GM23248 (cell line): ENCODE measurements around the gene NT5C. TPM values are rescaled to one million over a fixed set of nuclear protein-coding genes. Genes with fewer than 3 reads are reported as not detected.

Experiments used
- DNase-seq: peaks from one replicate; pipeline ENCODE4 v3.0.0-alpha.2; 2015
- H2AFZ ChIP-seq: fragments of 200-600 bp; sonication (generic); 2 replicates; pipeline ENCODE4 v1.6.1; 2016; ENCODE audit warnings: antibody characterized with exemption
- H3F3A ChIP-seq: fragments of 200-600 bp; sonication (generic); 2 replicates; pipeline ENCODE4 v1.6.1; 2016; ENCODE audit warnings: mild to moderate bottlenecking, antibody characterized with exemption, mixed run types; ENCODE audit not compliant: insufficient read depth
- H3K27ac ChIP-seq: fragments of 200-600 bp; sonication (generic); 2 replicates; pipeline ENCODE4 v1.5.1; 2016; ENCODE audit warnings: mild to moderate bottlenecking
- H3K27me3 ChIP-seq: fragments of 200-600 bp; sonication (generic); replicated peaks from 2 replicates; pipeline ENCODE4 v1.6.1; 2016; ENCODE audit warnings: mild to moderate bottlenecking; ENCODE audit not compliant: insufficient read depth
- H3K36me3 ChIP-seq: fragments of 200-600 bp; sonication (generic); 2 replicates; pipeline ENCODE4 v1.6.1; 2016; ENCODE audit warnings: low read depth, mild to moderate bottlenecking
- H3K4me1 ChIP-seq: fragments of 200-600 bp; sonication (generic); 2 replicates; pipeline ENCODE4 v1.6.1; 2016; ENCODE audit warnings: mild to moderate bottlenecking; ENCODE audit not compliant: insufficient read depth
- H3K4me2 ChIP-seq: fragments of 200-600 bp; sonication (generic); one replicate; pipeline ENCODE4 v1.6.1; 2016; ENCODE audit warnings: mild to moderate bottlenecking; ENCODE audit not compliant: unreplicated experiment
- H3K4me3 ChIP-seq: fragments of 200-600 bp; sonication (generic); 2 replicates; pipeline ENCODE4 v1.5.1; 2016; ENCODE audit warnings: mild to moderate bottlenecking
- H3K79me2 ChIP-seq: fragments of 200-600 bp; sonication (generic); 2 replicates; pipeline ENCODE4 v1.6.1; 2016; ENCODE audit warnings: mild to moderate bottlenecking; ENCODE audit not compliant: insufficient read depth
- H3K9ac ChIP-seq: fragments of 200-600 bp; sonication (generic); 2 replicates; pipeline ENCODE4 v1.6.1; 2016; ENCODE audit warnings: mild to moderate bottlenecking
- H3K9me2 ChIP-seq: fragments of 200-600 bp; sonication (generic); 2 replicates; pipeline ENCODE4 v1.6.1; 2016; ENCODE audit warnings: mixed run types, mild to moderate bottlenecking, moderate library complexity; ENCODE audit not compliant: insufficient read depth
- H3K9me3 ChIP-seq: fragments of 200-600 bp; sonication (generic); one replicate; pipeline ENCODE4 v1.6.1; 2017; ENCODE audit warnings: low read depth
- H4K20me1 ChIP-seq: fragments of 200-600 bp; sonication (generic); 2 replicates; pipeline ENCODE4 v1.6.0; 2016; ENCODE audit not compliant: insufficient read depth
- EZH2 ChIP-seq: fragments of 200-600 bp; sonication (generic); IDR thresholded peaks from 2 replicates; pipeline ENCODE4 v1.6.1; 2018; ENCODE audit warnings: antibody characterized with exemption, mild to moderate bottlenecking; ENCODE audit not compliant: insufficient read depth, poor library complexity, severe bottlenecking
- EZH2phosphoT487 ChIP-seq: fragments of 200-600 bp; sonication (generic); IDR thresholded peaks from 2 replicates; pipeline ENCODE4 v1.6.1; 2018; ENCODE audit warnings: antibody characterized with exemption, moderate library complexity, mild to moderate bottlenecking, low read depth; ENCODE audit not compliant: insufficient read depth
- WGBS, 2 experiments: methylation state at CpG; one replicate each; pipeline ENCODE4 v1.1.6; 2015 to 2017; ENCODE audit warnings: low lambda C conversion rate in 2 of 2, low coverage in 1 of 2; ENCODE audit errors: missing lambda C conversion rate in 2 of 2; 5-methylcytosine and 5-hydroxymethylcytosine counted together
- in situ Hi-C: fragments of 300-500 bp; cut with MboI; formaldehyde crosslinking; loops from 2 replicates; pipeline ENCODE4 v1.15.0; 2020
- polyA plus RNA-seq: library from polyadenylated mRNA; unstranded; fragments of >200 nt; fragmentation: Nextera tagmentation; extraction: Ambion mirVana; gene quantifications from 2 replicates; pipeline ENCODE4 v1.2.1, GENCODE V29; 2016
- total RNA-seq: library from RNA; depleted of rRNA; stranded (reverse); fragments of >200 nt; shearing (Covaris generic); gene quantifications from 2 replicates; pipeline ENCODE4 v1.2.3, GENCODE V29; 2014

Gene NT5C
- total and polyA plus RNA-seq, 2 experiments from 2014 or later, result 60.8 to 66.5 TPM

GRCh38 chr17:75154195-75155106 lies 22.9 kb upstream of the NT5C start, which contains the start of gene JPT1:
Gene JPT1, minus strand, starts transcription at chr17:75154512. Its CDS starts 115 bp downstream, at chr17:75154397.
- no peaks in the 10 kb centered on the region for H3K9me2 ChIP-seq
- no peaks in the 10 kb centered on the region for H3K27me3 ChIP-seq
- WGBS, 2 experiments, result 1 to 3% methylated on average over 41 to 59 of the region's 67 CpGs
- H3K4me1 ChIP-seq, result peaks cover 13% of the 10 kb centered on the region; the same call in 1 of the 2 replicates
- H3K4me2 ChIP-seq, result peak within 1 kb of the TSS; percentile 84
- in situ Hi-C loops, result no loop called here
- TF ChIP-seq EZH2phosphoT487, result no peak
- no peak for TF ChIP-seq EZH2
- H3F3A ChIP-seq, result peaks cover 17% of the 10 kb centered on the region
- H3K4me3 ChIP-seq, result peak within 1 kb of the TSS; percentile 93
- H3K9ac ChIP-seq, result peak within 1 kb of the TSS; percentile 85
- DNase-seq, result peak; percentile 99
- H2AFZ ChIP-seq, result peak within 1 kb of the TSS; percentile 83
- peaks cover 48% of the 10 kb centered on the region for H3K79me2 ChIP-seq
- H3K36me3 ChIP-seq, result no peaks in the 10 kb centered on the region
- no peaks in the 10 kb centered on the region for H4K20me1 ChIP-seq
- H3K27ac ChIP-seq, result peak within 1 kb of the TSS; percentile 59
- no peaks in the 10 kb centered on the region for H3K9me3 ChIP-seq

DNA sequence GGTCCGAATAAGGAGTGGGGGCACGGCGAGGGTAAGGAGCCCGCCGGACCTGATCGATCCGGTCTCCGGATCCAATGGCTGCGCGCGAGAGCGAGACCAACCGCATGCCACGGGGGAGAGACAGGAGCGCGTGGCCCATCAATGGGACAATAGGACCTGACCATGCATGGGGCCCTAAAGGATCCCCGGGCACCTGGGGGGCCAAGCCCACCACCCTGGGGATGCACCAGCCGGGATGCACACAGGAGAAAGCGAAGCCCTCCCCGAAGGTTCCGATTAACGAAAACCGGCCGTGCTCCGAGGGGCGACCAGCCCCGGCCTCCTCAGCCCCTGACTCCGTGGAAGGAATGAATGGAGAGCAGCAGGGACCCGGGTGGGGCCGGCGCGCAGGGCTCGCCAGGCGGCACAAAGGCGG lies 22.2 kb upstream of the NT5C start:
- Histone ChIP-seq H3K9ac (peak overlapping the region; percentile 85), H3F3A (peaks cover 10% of the 10 kb centered on the region), H3K36me3 (no peaks in the 10 kb centered on the region), H3K4me3 (peak overlapping the region; percentile 93), H3K4me1 (peaks cover 9% of the 10 kb centered on the region; the same call in 1 of the 2 replicates), H2AFZ (peak overlapping the region; percentile 82), H3K9me3 (no peaks in the 10 kb centered on the region), H3K27me3 (no peaks in the 10 kb centered on the region), H3K9me2 (no peaks in the 10 kb centered on the region), H3K27ac (peak overlapping the region; percentile 59), H3K4me2 (peak overlapping the region; percentile 84), H4K20me1 (no peaks in the 10 kb centered on the region), H3K79me2 (peaks cover 54% of the 10 kb centered on the region)
- no peak for TF ChIP-seq EZH2phosphoT487
- TF ChIP-seq EZH2, result no peak
- WGBS, 2 experiments, result 1 to 2% methylated on average over 32 to 34 of the region's 35 CpGs
- in situ Hi-C loops, result no loop called here
- peak; percentile 51 for DNase-seq

- Histone ChIP-seq H2AFZ (peak overlapping the region; percentile 82), H3K4me1 (peaks cover 9% of the 10 kb centered on the region; the same call in 1 of the 2 replicates), H3K9me2 (no peaks in the 10 kb centered on the region), H3K36me3 (no peaks in the 10 kb centered on the region), H3K27me3 (no peaks in the 10 kb centered on the region), H3K27ac (peak overlapping the region; percentile 59; the same call in 1 of the 2 replicates), H3K9ac (peak overlapping the region; percentile 85), H3K4me2 (peak overlapping the region; percentile 84), H3K4me3 (peak overlapping the region; percentile 93), H3K9me3 (no peaks in the 10 kb centered on the region), H3F3A (peaks cover 10% of the 10 kb centered on the region), H3K79me2 (peaks cover 61% of the 10 kb centered on the region), H4K20me1 (no peaks in the 10 kb centered on the region)
- 4 to 9% methylated on average over 18 to 28 of the region's 28 CpGs for WGBS, 2 experiments
- DNase-seq, result peak; percentile 73
- in situ Hi-C loops, result no loop called here
- no peak for TF ChIP-seq EZH2
- TF ChIP-seq EZH2phosphoT487, result no peak
These were observed 21.6 kb upstream of the NT5C start for GRCh38 chr17:75152922-75153779.

GRCh38 chr17:75152523-75152921 lies 21.0 kb upstream of the NT5C start:
- no peaks in the 10 kb centered on the region for H3K9me3 ChIP-seq
- peak overlapping the region; percentile 84 for H3K4me2 ChIP-seq
- no peak for DNase-seq
- in situ Hi-C loops, result no loop called here
- no peaks in the 10 kb centered on the region for H4K20me1 ChIP-seq
- 89 to 94% methylated on average over 6 of the region's 6 CpGs for WGBS, 2 experiments
- peaks cover 67% of the 10 kb centered on the region for H3K79me2 ChIP-seq
- H3K4me1 ChIP-seq, result peaks cover 9% of the 10 kb centered on the region; the same call in 1 of the 2 replicates
- TF ChIP-seq EZH2phosphoT487, result no peak
- TF ChIP-seq EZH2, result no peak
- H3K9ac ChIP-seq, result peak overlapping the region; percentile 85; the same call in 1 of the 2 replicates
- no peaks in the 10 kb centered on the region for H3K36me3 ChIP-seq
- no peak overlapping the region for H3K27ac ChIP-seq
- H3F3A ChIP-seq, result peaks cover 10% of the 10 kb centered on the region
- H3K9me2 ChIP-seq, result no peaks in the 10 kb centered on the region
- H3K27me3 ChIP-seq, result no peaks in the 10 kb centered on the region
- H2AFZ ChIP-seq, result peak overlapping the region; percentile 82
- H3K4me3 ChIP-seq, result peak overlapping the region; percentile 93
